BLaER1 treated with 17β-estradiol and CSF1 and Interleukin-3, amounts not matched to agents 10 nM and 100 nM (cell line): ENCODE data around the gene WNT7B.

ENCODE experiments used
- H3K27ac ChIP-seq, 11 experiments: shearing (Covaris generic); formaldehyde crosslinking; 2 replicates each; pipeline ENCODE4 v1.8.1; 2022
- H3K27me3 ChIP-seq, 11 experiments: shearing (Covaris generic); formaldehyde crosslinking; 2 replicates each; pipeline ENCODE4 v1.8.1; 2022
- H3K36me3 ChIP-seq, 11 experiments: shearing (Covaris generic); formaldehyde crosslinking; 2 replicates each; pipeline ENCODE4 v1.8.1; 2022
- H3K4me1 ChIP-seq, 10 experiments: shearing (Covaris generic); formaldehyde crosslinking; 2 replicates each; pipeline ENCODE4 v1.8.1; 2022
- H3K4me2 ChIP-seq, 11 experiments: shearing (Covaris generic); formaldehyde crosslinking; 2 replicates each; pipeline ENCODE4 v1.8.1; 2022
- H3K4me3 ChIP-seq, 10 experiments: shearing (Covaris generic); formaldehyde crosslinking; 2 replicates each; pipeline ENCODE4 v1.8.1; 2022
- H3K9ac ChIP-seq, 11 experiments: shearing (Covaris generic); formaldehyde crosslinking; 2 replicates each; pipeline ENCODE4 v1.8.1; 2022
- H3K9me3 ChIP-seq, 11 experiments: shearing (Covaris generic); formaldehyde crosslinking; replicated peaks in 1 of 11; 2 replicates each; pipeline ENCODE4 v1.8.1; 2022
- H4K20me1 ChIP-seq, 11 experiments: shearing (Covaris generic); formaldehyde crosslinking; 2 replicates each; pipeline ENCODE4 v1.8.1; 2022
- Cebpa-rat ChIP-seq, 11 experiments: shearing (Covaris generic); IDR thresholded peaks; 2 replicates each; pipeline ENCODE4 v1.8.1; 2022

The WNT7B gene

DNA sequence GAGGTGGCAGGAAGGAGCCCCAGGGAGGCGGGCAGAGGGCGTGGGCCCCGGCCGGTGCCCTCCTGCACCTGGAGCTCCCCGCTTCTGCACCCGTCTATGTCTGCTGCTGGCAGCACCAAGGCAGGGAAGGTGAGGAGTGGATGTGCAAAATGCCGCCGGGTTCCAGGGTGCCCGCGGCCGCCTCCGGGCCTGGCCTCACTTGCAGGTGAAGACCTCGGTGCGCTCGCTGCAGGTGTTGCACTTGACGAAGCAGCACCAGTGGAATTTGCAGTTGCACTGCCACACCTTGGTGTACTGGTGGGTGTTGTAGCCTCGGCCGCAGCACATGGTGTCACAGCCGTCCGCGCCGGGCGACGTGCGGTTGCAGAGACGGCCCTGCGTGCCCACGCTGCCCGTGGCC is 54.3 kb downstream of the WNT7B start:
- Histone ChIP-seq H4K20me1 (peaks cover 0 to 39% (median 15%) of the 10 kb centered on the region in 11 experiments; a peak in 17 of 22 replicates), H3K36me3 (no peaks in the 10 kb centered on the region), H3K4me3 (no peak overlapping the region), H3K4me1 (peaks cover 19 to 38% (median 34%) of the 10 kb centered on the region in 10 experiments), H3K9me3 (no peaks in the 10 kb centered on the region), H3K27ac (no peak overlapping the region), H3K27me3 (peaks cover 0 to 12% (median 0%) of the 10 kb centered on the region in 11 experiments; a peak in 6 of 22 replicates), H3K4me2 (no peak overlapping the region), H3K9ac (no peak overlapping the region)
- TF ChIP-seq Cebpa-rat (IDR thresholded peaks at IDR 0.05): no peak

DNA sequence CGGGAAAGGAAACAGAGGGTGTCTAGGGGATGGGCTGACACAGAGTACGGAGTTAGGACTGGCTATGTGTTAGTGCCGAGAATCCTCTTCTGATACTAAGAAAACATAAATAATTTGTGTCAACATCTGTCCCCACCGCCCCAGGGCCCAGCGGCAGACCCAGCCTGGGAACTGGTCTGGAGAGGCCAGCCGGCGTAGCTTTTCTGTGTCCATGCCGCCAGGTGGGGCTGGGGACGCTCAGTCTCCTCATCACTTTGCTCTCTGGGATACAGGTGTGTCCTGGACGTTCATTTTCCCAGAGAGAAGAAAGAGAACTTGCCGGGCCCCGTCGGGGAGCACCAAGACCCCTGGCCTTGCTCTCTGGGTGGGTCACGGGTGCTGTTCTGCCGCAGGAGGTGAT is 54.7 kb downstream of the WNT7B start:
- Histone ChIP-seq H3K27me3 (peaks cover 0 to 16% (median 0%) of the 10 kb centered on the region in 11 experiments; a peak in 7 of 22 replicates), H3K27ac (no peak overlapping the region), H3K4me3 (no peak overlapping the region), H3K36me3 (no peaks in the 10 kb centered on the region), H3K9me3 (no peaks in the 10 kb centered on the region), H4K20me1 (peaks cover 0 to 39% (median 15%) of the 10 kb centered on the region in 11 experiments; a peak in 17 of 22 replicates), H3K4me2 (no peak overlapping the region), H3K9ac (no peak overlapping the region), H3K4me1 (peaks cover 19 to 42% (median 38%) of the 10 kb centered on the region in 10 experiments)
- no peak for TF ChIP-seq Cebpa-rat (IDR thresholded peaks at IDR 0.05)

DNA sequence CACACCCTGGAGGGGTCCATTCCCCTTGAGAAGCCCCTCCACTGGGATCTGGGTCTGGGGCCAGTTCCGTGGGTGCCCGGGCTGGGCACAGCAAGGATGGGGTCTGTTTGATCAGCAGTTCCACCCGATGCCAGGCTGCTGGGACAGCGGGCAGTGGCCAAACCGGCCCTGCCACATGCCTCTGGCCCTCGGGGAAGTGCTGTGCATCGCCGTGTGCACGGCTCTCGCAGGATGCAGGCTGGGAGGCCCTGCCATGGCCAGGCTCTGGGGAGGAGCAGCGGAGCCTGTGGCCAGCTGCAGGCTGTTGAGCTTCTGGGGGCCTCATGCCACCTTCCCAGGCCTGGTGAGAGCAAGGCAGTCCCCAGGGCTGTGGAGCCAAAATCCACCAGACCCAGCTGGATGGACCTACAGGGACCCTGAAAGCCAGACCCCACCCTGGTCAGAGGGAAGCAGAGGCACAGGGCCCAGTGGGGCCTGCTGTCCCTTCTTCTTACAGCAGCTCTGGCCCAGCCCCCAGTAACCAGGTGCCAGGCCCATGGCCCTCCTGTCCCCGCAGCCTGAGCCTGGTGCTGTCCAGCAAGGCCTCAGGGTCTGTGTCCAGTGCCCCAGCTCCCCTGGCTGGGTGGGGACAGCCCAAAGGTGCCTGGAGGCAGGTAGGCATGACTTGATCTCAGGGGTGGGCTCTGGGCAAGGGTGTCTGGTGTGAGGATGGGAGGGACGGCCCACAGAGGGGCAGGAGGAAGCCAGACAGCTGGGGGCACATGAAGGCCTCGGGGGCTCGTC is 57.3 kb downstream of the WNT7B start:
- Histone ChIP-seq H3K27me3 (peaks cover 0 to 20% (median 0%) of the 10 kb centered on the region in 11 experiments; a peak in 7 of 22 replicates), H3K4me2 (peak overlapping the region; percentile 78 to 100 (median 99)), H3K9ac (peak overlapping the region in 10 of 11 experiments; percentile 34 to 70 (median 58); a peak in 18 of 22 replicates), H3K9me3 (peaks cover 0 to 5% (median 3%) of the 10 kb centered on the region in 11 experiments; a peak in 14 of 22 replicates), H3K4me3 (peak overlapping the region in 3 of 10 experiments; percentile 47 to 53 (median 50); a peak in 3 of 20 replicates), H3K27ac (peak overlapping the region in 8 of 11 experiments; percentile 17 to 77 (median 68); a peak in 14 of 22 replicates), H3K4me1 (peaks cover 19 to 43% (median 38%) of the 10 kb centered on the region in 10 experiments), H3K36me3 (no peaks in the 10 kb centered on the region), H4K20me1 (peaks cover 0 to 45% (median 20%) of the 10 kb centered on the region in 11 experiments; a peak in 17 of 22 replicates)
- no peak for TF ChIP-seq Cebpa-rat (IDR thresholded peaks at IDR 0.05)

DNA sequence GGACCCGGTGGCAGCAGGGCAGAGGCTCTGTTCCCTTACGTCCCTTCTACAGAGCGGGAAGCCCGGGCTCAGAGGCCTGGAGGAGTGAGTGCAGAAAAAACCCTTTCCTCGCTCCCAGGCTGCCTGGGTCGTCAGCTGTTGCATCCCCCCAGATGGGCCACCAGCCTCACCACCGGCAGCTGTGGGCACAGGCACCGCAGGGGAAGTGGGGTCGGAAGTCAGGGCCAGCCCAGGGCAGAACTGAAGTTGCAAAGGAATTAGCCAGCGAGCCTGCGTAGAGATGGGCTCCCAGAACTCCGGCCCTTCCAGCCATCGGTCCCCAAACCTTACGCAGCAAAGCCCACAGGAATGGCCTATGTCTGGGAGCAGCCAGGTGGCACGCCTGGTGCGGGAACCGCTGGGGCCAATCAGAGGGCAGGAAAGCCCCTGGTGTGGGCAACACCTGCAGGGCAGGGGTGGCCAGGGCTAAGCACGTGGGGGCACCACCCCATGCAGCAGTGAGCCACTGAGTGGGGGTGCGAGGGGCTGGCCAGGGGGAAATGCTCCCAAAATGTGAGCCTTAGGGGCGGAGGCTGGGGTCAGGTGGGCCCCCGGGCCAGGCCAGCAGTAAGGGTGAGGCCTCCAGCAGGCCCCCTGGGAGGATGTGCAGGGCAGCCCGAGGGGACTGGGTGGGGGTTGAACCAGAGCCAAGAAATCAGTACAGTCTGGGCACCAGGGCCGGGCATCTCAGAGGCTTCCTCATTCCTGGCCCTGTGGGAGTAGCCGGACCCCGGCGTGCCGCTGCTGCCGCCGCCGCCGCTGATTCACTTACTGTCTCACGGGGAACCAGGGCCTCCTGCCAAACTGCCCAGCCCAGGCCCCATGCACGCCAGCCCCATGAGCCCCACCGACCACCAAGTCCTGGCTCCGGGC is 58.2 kb downstream of the WNT7B start:
- peak overlapping the region; percentile 78 to 100 (median 99) for H3K4me2 ChIP-seq
- peak overlapping the region in 9 of 11 experiments; percentile 14 to 77 (median 67); a peak in 16 of 22 replicates for H3K27ac ChIP-seq
- H3K4me3 ChIP-seq: peak overlapping the region in 8 of 10 experiments; percentile 40 to 54 (median 50); a peak in 13 of 20 replicates
- TF ChIP-seq Cebpa-rat (IDR thresholded peaks at IDR 0.05): no peak
- H3K9me3 ChIP-seq: peaks cover 7 to 14% (median 11%) of the 10 kb centered on the region in 11 experiments; a peak in 19 of 22 replicates
- H3K9ac ChIP-seq: peak overlapping the region in 10 of 11 experiments; percentile 34 to 70 (median 58); a peak in 17 of 22 replicates
- H3K27me3 ChIP-seq: peaks cover 0 to 20% (median 0%) of the 10 kb centered on the region in 11 experiments; a peak in 7 of 22 replicates
- peaks cover 19 to 47% (median 39%) of the 10 kb centered on the region in 10 experiments for H3K4me1 ChIP-seq
- no peaks in the 10 kb centered on the region for H3K36me3 ChIP-seq
- H4K20me1 ChIP-seq: peaks cover 0 to 45% (median 20%) of the 10 kb centered on the region in 11 experiments; a peak in 17 of 22 replicates

DNA sequence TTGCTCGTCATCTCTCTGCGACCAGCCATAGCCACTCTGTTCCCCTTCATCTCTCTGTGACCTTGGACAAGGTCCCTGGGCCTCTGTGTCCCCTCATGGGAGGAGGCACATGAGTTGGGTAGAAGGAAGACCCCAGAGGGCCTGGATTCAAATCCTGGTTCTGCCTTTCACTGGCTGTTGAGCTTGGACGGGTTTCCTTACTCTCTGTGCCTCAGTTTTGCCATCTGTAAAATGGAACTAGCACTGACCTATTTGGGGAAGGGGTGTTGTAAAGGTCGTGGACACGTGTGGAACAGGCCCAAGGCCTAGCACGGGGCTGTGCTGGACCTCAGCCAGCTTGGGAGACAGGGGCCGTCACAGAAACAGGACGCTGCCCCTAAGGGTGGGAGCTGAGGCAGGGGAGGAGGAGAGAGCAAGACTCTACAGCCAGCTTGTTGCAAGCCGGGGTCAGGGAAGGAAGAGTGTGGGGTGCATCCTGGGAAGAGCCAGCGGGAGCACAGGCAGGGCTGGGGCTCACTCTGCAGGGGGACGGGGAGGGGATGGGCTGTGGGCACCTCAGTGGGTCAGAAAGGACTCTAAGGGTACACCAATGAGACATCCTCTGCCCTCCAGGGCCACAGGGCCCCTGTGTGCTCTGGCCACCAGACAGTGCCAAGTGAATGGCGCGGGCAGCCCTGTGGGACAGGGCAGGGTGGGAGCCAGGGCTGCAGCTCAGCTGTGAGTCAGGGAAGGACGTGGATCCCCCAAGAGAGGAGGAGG is 59.1 kb downstream of the WNT7B start:
- no peak for TF ChIP-seq Cebpa-rat (IDR thresholded peaks at IDR 0.05)
- Histone ChIP-seq H3K4me3 (peak overlapping the region in 3 of 10 experiments; percentile 27 to 50 (median 47); a peak in 3 of 20 replicates), H3K4me1 (peaks cover 21 to 55% (median 45%) of the 10 kb centered on the region in 10 experiments), H3K27me3 (peaks cover 0 to 20% (median 0%) of the 10 kb centered on the region in 11 experiments; a peak in 7 of 22 replicates), H3K36me3 (no peaks in the 10 kb centered on the region), H3K9me3 (peaks cover 7 to 15% (median 11%) of the 10 kb centered on the region in 11 experiments; a peak in 19 of 22 replicates), H3K4me2 (peak overlapping the region; percentile 78 to 100 (median 99)), H3K27ac (peak overlapping the region in 7 of 11 experiments; percentile 57 to 77 (median 68); a peak in 14 of 22 replicates), H3K9ac (peak overlapping the region in 9 of 11 experiments; percentile 34 to 70 (median 58); a peak in 13 of 22 replicates), H4K20me1 (peaks cover 0 to 45% (median 20%) of the 10 kb centered on the region in 11 experiments; a peak in 16 of 22 replicates)

DNA sequence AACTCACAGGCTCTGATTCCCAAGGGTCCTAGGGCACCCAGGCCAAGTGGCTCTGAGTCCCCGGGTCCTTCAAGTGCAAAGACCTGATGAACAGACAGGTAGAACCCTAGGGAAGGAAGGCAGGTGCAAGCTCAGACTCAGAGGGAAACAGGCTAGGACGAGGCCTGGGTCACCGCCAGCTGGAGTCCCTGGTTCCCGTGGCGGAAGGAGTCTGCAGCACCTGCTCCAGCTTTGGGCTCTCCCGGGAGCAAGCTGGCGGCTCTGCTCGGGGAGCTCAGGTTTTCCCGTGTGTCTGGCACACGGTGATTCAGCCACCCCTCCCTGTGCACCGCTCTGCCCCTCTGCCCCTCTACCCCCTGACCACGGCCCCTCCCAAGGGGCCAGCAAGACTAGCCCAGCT is 59.8 kb downstream of the WNT7B start:
- peak overlapping the region in 9 of 11 experiments; percentile 96 to 100 (median 99); a peak in 15 of 22 replicates for H3K4me2 ChIP-seq
- peak overlapping the region in 1 of 11 experiments; percentile 70; a peak in 1 of 22 replicates for H3K27ac ChIP-seq
- no peak overlapping the region for H3K9ac ChIP-seq
- H3K4me1 ChIP-seq: peaks cover 29 to 62% (median 52%) of the 10 kb centered on the region in 10 experiments
- H3K4me3 ChIP-seq: no peak overlapping the region
- peaks cover 0 to 20% (median 0%) of the 10 kb centered on the region in 11 experiments; a peak in 6 of 22 replicates for H3K27me3 ChIP-seq
- TF ChIP-seq Cebpa-rat (IDR thresholded peaks at IDR 0.05): no peak
- no peaks in the 10 kb centered on the region for H3K36me3 ChIP-seq
- H3K9me3 ChIP-seq: peaks cover 7 to 15% (median 11%) of the 10 kb centered on the region in 11 experiments; a peak in 19 of 22 replicates
- peaks cover 0 to 45% (median 20%) of the 10 kb centered on the region in 11 experiments; a peak in 16 of 22 replicates for H4K20me1 ChIP-seq

DNA sequence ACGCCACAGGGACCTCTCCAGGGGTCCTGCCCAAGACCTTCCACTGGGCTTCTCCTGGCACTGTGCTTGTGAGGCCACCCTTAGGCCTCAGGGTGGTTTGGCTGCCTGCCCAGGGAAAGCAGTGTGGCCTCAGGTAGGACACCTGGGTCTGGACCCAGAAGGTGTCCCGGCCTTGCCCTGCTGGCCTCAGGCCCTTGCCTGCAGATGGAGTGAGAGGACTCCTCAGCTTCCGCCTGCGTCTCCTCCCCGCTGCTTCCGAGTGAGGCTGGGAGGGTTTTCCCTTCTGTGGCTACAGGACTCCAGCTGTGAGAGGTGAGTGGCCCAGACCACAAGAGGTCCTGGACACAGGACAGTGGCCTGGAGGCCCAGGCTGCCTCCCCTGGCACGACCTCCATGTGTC is 60.4 kb downstream of the WNT7B start:
- no peak for TF ChIP-seq Cebpa-rat (IDR thresholded peaks at IDR 0.05)
- Histone ChIP-seq H4K20me1 (peaks cover 0 to 44% (median 20%) of the 10 kb centered on the region in 11 experiments; a peak in 16 of 22 replicates), H3K4me2 (peak overlapping the region in 8 of 11 experiments; percentile 96 to 100 (median 99); a peak in 11 of 22 replicates), H3K27me3 (peaks cover 0 to 20% (median 0%) of the 10 kb centered on the region in 11 experiments; a peak in 5 of 22 replicates), H3K27ac (no peak overlapping the region), H3K36me3 (no peaks in the 10 kb centered on the region), H3K4me1 (peaks cover 35 to 69% (median 58%) of the 10 kb centered on the region in 10 experiments), H3K9ac (no peak overlapping the region), H3K9me3 (peaks cover 7 to 15% (median 11%) of the 10 kb centered on the region in 11 experiments; a peak in 19 of 22 replicates), H3K4me3 (no peak overlapping the region)
